ENCODE data around the gene POPDC2. TPM values are rescaled to one million over a fixed set of nuclear protein-coding genes. Genes with fewer than 3 reads are reported as not detected.

POPDC2 gene
- polyA plus RNA-seq, 6 donors from 2014 or later: 2.0 to 4.0 (median 2.4) TPM

GRCh38 chr3:119630128-119630879, 30.1 kb downstream of the POPDC2 start:
- H3K4me1 Mint-ChIP-seq: peaks cover 16 to 31% (median 24%) of the 10 kb centered on the region in 3 donors
- no peaks in the 10 kb centered on the region for H3K36me3 Mint-ChIP-seq
- H3K27ac Mint-ChIP-seq: peak overlapping the region in 2 of 6 donors; percentile 68 to 86
- no peak for DNase-seq
- H3K27me3 Mint-ChIP-seq: peaks cover 0 to 9% (median 6%) of the 10 kb centered on the region in 3 donors
- ATAC-seq (ENCODE audit: low read depth in 2 of 2): no peak
- H3K9me3 Mint-ChIP-seq: no peaks in the 10 kb centered on the region
- H3K4me3 Mint-ChIP-seq: no peak overlapping the region

GRCh38 chr3:119628816-119629445, 31.5 kb downstream of the POPDC2 start:
- ATAC-seq (ENCODE audit: low read depth in 2 of 2) (peak; percentile 61 to 73), DNase-seq (no peak)
- peak overlapping the region in 5 of 8 donors; percentile 13 to 49 (median 30) for H3K4me3 Mint-ChIP-seq
- H3K27ac Mint-ChIP-seq: peak overlapping the region in 4 of 6 donors; percentile 14 to 88 (median 86)
- H3K4me1 Mint-ChIP-seq: peaks cover 16 to 31% (median 24%) of the 10 kb centered on the region in 3 donors
- no peaks in the 10 kb centered on the region for H3K36me3 Mint-ChIP-seq
- H3K9me3 Mint-ChIP-seq: no peaks in the 10 kb centered on the region
- H3K27me3 Mint-ChIP-seq: peaks cover 0 to 13% (median 10%) of the 10 kb centered on the region in 3 donors

- no peaks in the 10 kb centered on the region for H3K9me3 Mint-ChIP-seq
- peaks cover 16 to 31% (median 24%) of the 10 kb centered on the region in 3 donors for H3K4me1 Mint-ChIP-seq
- H3K27ac Mint-ChIP-seq: peak overlapping the region; percentile 14 to 88 (median 80)
- H3K4me3 Mint-ChIP-seq: peak overlapping the region in 4 of 8 donors; percentile 13 to 61 (median 40)
- DNase-seq: peak; percentile 28
- no peaks in the 10 kb centered on the region for H3K36me3 Mint-ChIP-seq
- peak; percentile 87 to 89 for ATAC-seq (ENCODE audit: low read depth in 2 of 2)
- peaks cover 0 to 13% (median 10%) of the 10 kb centered on the region in 3 donors for H3K27me3 Mint-ChIP-seq
These were observed 32.0 kb downstream of the POPDC2 start for GRCh38 chr3:119628390-119628789.

- Mint-ChIP-seq H3K36me3 (no peaks in the 10 kb centered on the region), H3K27ac (peak overlapping the region in 5 of 6 donors; percentile 28 to 90 (median 75)), H3K27me3 (peaks cover 0 to 13% (median 5%) of the 10 kb centered on the region in 3 donors), H3K4me3 (peak overlapping the region in 6 of 8 donors; percentile 30 to 74 (median 54)), H3K9me3 (no peaks in the 10 kb centered on the region), H3K4me1 (peaks cover 16 to 31% (median 24%) of the 10 kb centered on the region in 3 donors)
- DNase-seq (no peak), ATAC-seq (ENCODE audit: low read depth in 2 of 2) (peak; percentile 23 to 38)
These were observed 32.9 kb downstream of the POPDC2 start for GRCh38 chr3:119627461-119627860.

GRCh38 chr3:119626196-119626595, 34.2 kb downstream of the POPDC2 start:
- DNase-seq (no peak), ATAC-seq (ENCODE audit: low read depth in 2 of 2) (no peak)
- peak overlapping the region in 3 of 6 donors; percentile 4 to 40 (median 27) for H3K27ac Mint-ChIP-seq
- no peaks in the 10 kb centered on the region for H3K9me3 Mint-ChIP-seq
- H3K4me1 Mint-ChIP-seq: peaks cover 16 to 31% (median 24%) of the 10 kb centered on the region in 3 donors
- peaks cover 0 to 13% (median 5%) of the 10 kb centered on the region in 3 donors for H3K27me3 Mint-ChIP-seq
- H3K36me3 Mint-ChIP-seq: no peaks in the 10 kb centered on the region
- H3K4me3 Mint-ChIP-seq: peak overlapping the region in 1 of 8 donors; percentile 13

GRCh38 chr3:119625451-119626153, 34.8 kb downstream of the POPDC2 start:
- no peaks in the 10 kb centered on the region for H3K9me3 Mint-ChIP-seq
- H3K4me3 Mint-ChIP-seq: no peak overlapping the region
- H3K27ac Mint-ChIP-seq: peak overlapping the region in 1 of 6 donors; percentile 27
- DNase-seq (no peak), ATAC-seq (ENCODE audit: low read depth in 2 of 2) (no peak)
- peaks cover 16 to 31% (median 24%) of the 10 kb centered on the region in 3 donors for H3K4me1 Mint-ChIP-seq
- peaks cover 0 to 13% (median 5%) of the 10 kb centered on the region in 3 donors for H3K27me3 Mint-ChIP-seq
- no peaks in the 10 kb centered on the region for H3K36me3 Mint-ChIP-seq

GRCh38 chr3:119624002-119624720, 36.2 kb downstream of the POPDC2 start:
- no peaks in the 10 kb centered on the region for H3K9me3 Mint-ChIP-seq
- peak overlapping the region in 1 of 6 donors; percentile 68 for H3K27ac Mint-ChIP-seq
- no peak overlapping the region for H3K4me3 Mint-ChIP-seq
- H3K4me1 Mint-ChIP-seq: peaks cover 15 to 29% (median 21%) of the 10 kb centered on the region in 3 donors
- DNase-seq (no peak), ATAC-seq (ENCODE audit: low read depth in 2 of 2) (no peak)
- H3K36me3 Mint-ChIP-seq: no peaks in the 10 kb centered on the region
- H3K27me3 Mint-ChIP-seq: peaks cover 0 to 13% (median 5%) of the 10 kb centered on the region in 3 donors

GRCh38 chr3:119620899-119621298, 39.5 kb downstream of the POPDC2 start:
- Mint-ChIP-seq H3K27ac (no peak overlapping the region), H3K4me1 (no peaks in the 10 kb centered on the region), H3K4me3 (no peak overlapping the region), H3K36me3 (no peaks in the 10 kb centered on the region), H3K9me3 (no peaks in the 10 kb centered on the region), H3K27me3 (peaks cover 0 to 10% (median 5%) of the 10 kb centered on the region in 3 donors)
- ATAC-seq (ENCODE audit: low read depth in 2 of 2) (no peak), DNase-seq (no peak)

GRCh38 chr3:119619094-119619493, 41.3 kb downstream of the POPDC2 start:
- no peak for DNase-seq
- H3K36me3 Mint-ChIP-seq: no peaks in the 10 kb centered on the region
- H3K9me3 Mint-ChIP-seq: no peaks in the 10 kb centered on the region
- peaks cover 0 to 6% (median 0%) of the 10 kb centered on the region in 3 donors for H3K27me3 Mint-ChIP-seq
- no peaks in the 10 kb centered on the region for H3K4me1 Mint-ChIP-seq
- H3K27ac Mint-ChIP-seq: no peak overlapping the region
- no peak overlapping the region for H3K4me3 Mint-ChIP-seq
- no peak for ATAC-seq (ENCODE audit: low read depth in 2 of 2)

- H3K4me3 Mint-ChIP-seq: no peak overlapping the region
- peaks cover 0 to 15% (median 0%) of the 10 kb centered on the region in 3 donors for H3K27me3 Mint-ChIP-seq
- H3K9me3 Mint-ChIP-seq: peaks cover 0 to 6% (median 0%) of the 10 kb centered on the region in 7 donors
- DNase-seq (no peak), ATAC-seq (ENCODE audit: low read depth in 2 of 2) (no peak)
- H3K27ac Mint-ChIP-seq: no peak overlapping the region
- no peaks in the 10 kb centered on the region for H3K36me3 Mint-ChIP-seq
- no peaks in the 10 kb centered on the region for H3K4me1 Mint-ChIP-seq
These were observed 44.3 kb downstream of the POPDC2 start for GRCh38 chr3:119616056-119616455.

GRCh38 chr3:119613872-119614271, 46.5 kb downstream of the POPDC2 start:
- H3K27ac Mint-ChIP-seq: no peak overlapping the region
- H3K27me3 Mint-ChIP-seq: peaks cover 4 to 22% (median 6%) of the 10 kb centered on the region in 3 donors
- H3K36me3 Mint-ChIP-seq: no peaks in the 10 kb centered on the region
- no peak for DNase-seq
- H3K9me3 Mint-ChIP-seq: peaks cover 0 to 6% (median 0%) of the 10 kb centered on the region in 7 donors
- no peaks in the 10 kb centered on the region for H3K4me1 Mint-ChIP-seq
- H3K4me3 Mint-ChIP-seq: no peak overlapping the region
- no peak for ATAC-seq (ENCODE audit: low read depth in 2 of 2)

GRCh38 chr3:119613201-119613600, 47.2 kb downstream of the POPDC2 start:
- Mint-ChIP-seq H3K4me3 (no peak overlapping the region), H3K27ac (no peak overlapping the region), H3K4me1 (no peaks in the 10 kb centered on the region), H3K27me3 (peaks cover 4 to 27% (median 9%) of the 10 kb centered on the region in 3 donors), H3K36me3 (no peaks in the 10 kb centered on the region), H3K9me3 (peaks cover 0 to 6% (median 0%) of the 10 kb centered on the region in 7 donors)
- DNase-seq: no peak
- ATAC-seq (ENCODE audit: low read depth in 2 of 2): no peak
